ENCODE results near the gene DNAJB13.

Gene DNAJB13

DNA sequence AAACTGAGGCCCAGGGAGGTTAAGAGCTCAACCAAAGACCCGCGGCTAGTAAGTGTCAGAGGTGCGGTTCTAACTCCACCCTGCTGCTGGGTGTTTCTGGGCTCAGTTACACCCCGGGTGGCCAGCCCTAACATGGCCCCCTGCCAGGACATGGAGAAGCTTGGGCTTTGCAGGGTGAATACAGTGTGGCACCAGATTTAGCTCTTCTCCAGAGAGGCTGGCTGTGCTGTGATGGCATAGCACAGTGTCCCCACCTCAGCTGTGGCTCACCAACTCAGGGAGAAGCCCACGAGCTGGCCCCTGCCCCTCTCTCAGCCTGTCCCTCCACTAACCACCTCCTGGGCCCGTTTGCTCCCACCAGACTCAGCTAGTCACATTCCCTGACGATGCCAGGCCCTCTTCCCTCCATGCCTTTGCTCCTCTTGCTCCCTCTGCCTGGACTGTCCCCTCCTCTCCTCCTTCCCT lies 51.0 kb downstream of the DNAJB13 start:
- no peak for DNase-seq

DNA sequence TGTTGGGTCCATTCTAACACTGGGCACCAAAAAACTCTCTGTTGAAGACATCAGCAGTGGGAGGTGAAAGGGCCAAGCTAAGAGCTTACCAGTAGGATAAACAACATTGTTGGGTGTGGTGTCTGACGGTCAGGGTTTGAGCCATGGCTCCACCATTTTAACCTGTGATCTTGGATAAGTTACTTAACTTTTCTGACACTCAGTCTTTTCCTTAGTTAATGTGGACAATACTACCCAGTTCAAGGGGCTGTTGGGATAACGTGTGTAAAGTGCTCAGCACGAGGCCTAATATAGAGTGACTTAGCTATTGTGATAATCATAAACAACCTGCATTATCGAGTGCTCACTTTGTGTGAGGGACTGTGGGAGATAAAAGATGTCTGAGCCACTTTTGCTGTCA lies 52.0 kb downstream of the DNAJB13 start:
- DNase-seq = no peak

DNA sequence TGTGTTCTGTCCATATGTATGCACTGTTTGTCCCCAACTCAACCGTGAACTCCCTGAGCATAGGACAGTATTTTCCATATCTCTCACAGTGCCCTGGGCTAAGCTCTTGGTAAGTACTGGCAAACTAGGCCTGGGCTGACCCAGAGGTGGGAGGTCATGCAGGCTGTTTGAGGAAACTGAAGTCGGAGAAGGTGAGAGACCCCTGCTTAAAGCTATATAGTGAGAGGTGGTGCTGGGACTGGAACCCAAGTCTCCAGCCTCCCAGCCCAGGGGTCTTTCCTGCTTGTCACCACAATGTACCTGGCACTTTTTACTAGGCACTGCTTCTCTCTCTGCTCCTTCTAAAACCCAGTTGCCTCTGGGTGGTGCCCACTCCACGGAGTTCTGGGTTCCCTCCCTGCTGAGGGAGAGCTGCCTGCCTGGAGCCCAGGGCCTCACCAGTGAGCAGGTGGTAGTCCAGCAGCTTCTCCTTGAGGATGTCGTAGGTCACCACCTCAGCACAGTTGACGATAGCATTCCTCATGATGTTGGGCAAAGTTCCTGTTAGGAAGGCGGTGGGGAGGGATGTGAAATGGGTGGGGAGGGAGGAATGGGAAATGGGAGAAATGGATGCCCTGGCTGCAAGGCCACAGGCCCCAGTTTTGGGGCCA lies 53.3 kb downstream of the DNAJB13 start:
- no peak for DNase-seq

DNA sequence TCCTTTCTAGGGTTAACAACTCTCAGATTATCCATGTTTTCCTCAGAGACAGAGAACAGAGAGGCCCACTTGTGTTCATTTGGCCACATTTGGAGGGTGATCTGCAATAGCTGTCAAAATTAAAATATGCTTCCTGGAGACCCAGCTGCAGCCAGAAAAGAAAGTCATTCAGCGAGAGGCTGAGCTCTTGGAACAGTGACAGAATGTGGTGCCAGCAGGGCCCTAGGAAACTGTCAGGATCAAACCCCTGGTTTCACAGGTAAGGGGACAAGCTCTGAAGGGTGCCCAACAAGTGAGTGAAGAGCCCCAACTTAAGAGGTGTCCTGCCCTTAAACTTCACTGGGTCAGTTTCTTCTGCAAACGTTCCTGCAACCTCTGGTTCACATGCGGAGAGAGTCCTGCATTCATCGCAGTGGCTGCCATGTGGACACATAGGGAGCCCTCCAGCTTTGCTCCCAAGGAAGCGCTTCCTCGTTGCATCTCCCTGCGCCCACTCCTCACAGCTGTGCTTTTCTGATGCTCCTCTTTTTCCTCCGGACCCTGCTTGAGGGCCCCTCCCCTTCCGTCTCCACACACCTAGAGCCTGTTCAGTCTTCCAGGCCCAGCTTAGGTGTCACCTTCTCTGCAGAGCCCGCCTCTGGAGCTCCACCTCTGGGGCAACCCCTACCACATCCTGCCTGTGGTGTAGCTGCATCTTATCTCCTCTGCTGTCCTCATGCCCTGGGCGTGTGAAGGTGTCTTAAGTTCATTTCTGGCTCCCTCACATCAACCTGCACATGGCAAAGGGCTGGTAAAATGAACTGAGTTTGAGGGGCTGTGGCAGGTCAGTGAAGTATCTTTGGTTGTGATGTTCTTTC lies 54.2 kb downstream of the DNAJB13 start:
- DNase-seq = no peak

DNA sequence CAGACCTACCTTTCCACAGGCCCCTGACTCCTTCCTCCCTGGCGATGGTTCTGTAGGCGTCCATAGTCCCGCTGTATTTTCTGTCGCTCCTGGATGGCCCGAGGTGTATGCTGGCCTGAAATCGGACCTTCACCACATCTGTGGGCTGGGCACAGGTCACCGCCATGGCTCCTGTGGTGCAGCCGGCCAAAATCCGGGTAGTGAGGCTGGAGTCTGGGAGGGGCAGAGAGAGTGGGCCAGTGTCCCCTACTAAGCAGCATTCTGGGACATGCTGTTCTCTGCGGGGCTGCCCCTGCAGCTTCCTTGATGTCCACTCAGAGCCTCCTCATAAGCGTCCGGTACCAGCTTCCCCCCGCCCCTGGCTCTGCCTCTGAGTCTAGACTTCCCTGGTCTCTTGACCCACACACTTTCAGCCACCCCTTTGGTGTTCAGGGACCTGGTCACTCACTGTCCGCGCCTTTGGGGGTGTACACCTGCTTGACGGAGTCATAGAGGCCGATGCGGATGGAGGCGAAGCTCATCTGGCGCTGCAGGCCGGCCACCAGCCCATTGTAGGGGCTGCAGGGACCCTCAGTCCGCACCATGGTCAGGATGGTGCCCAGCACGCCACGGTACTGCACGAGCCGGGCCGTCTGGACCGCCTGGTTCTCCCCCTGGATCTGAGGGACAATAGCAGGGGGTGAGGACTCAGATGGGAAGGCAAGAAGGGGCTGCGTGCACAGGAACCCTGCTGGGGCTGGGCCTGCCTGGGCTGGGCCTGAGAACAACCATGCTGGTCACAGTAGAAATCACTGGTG lies 55.1 kb downstream of the DNAJB13 start:
- no peak for DNase-seq

DNA sequence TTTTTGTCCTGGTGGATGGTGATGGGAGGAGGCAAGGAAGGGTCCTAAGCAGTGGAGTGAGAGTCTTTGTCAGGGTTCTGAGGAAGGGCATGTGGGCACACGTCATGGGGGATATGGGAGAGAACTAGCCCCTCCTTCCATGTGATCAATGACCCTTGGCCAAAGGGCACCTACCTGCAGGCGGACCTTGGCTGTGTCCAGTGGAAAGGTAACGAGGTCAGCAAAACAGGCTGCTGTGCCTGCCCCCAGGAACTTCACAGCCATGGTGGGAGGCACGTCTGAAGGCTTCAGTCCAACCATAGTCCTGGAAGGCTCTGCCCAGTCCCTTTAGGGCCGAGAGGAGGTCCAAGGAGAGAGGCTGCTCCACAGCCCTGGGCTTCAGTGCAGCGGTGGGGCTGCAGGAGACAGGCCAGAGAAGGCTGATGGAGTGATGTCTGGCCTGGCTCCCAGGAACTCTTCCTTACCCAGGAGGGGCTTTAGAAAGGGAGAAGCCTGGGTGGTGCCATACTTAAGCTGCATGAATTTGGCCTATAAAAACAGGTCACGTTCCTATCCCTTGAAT lies 56.0 kb downstream of the DNAJB13 start:
- DNase-seq = no peak

DNA sequence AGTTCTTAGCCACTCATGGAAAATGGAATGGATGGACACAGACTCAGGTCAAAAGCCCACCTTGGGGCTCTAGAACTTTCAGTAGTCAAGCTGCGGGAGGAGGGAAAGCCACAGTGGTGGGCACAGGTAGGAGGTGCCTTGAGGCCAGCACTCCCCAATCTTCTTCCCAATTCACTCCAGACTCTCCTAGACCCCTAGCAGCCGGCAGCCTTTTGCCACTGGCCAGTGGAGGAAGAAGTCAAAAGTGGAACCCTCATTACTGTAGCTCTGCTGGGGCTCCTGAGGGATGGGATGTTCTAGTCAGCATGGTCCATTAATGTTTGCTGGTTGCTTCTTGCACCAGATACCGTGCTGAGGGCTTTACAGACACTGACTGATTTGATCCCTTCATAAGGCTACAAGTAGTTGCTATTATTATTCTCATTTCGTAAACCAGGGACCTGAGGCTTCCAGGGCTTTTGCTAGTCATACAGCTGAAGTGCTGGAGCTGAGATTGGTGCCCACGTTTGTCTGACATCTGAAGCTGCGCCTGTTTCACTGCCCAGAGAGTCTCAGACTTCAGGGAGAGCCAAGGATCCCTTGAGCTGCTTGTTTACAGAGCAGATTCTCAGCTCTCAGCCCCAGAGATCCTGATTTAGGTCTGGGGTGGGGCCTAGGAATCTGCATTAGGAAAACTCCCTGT lies 57.0 kb downstream of the DNAJB13 start:
- no peak for DNase-seq

DNA sequence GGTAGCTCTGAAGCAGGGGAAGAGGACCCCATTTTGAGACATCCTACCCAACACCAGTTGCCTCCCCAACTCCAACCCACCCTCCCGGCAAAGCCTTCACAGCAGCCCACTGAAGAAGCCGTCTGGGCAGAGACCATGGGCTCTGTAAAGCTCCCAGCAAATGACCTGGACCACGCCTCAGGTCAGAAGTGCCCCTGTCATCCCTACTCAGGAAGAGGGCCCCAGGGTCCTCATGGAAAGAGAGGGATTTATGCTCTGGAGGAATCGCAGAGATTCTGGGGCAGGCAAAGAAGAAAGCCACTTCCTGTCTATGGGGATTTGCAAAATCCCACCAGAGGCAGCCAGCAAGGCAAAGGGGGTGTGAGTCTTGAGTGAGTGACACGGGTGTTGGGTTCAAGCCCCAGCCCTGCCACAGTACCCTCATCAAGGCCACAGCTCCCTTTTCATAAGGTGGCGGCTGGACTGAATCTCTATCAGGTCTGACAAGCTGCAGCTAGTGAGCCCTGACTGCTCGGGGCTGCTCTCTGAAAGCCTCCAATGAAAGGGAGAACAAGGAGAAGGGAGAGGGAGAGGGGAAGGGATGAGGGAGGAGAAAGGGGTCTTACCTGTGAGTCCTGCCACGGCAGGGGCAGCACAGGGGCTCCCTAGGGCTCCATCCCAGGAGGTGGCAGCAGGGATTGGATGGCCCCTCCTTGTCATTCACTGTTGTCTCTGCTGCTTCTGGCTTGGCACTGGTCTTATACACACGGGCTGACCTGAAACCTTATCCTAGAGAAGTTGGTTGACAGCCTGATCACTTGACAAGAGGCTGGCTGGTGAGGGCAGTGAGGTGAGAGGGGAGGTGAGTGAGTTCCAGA lies 57.8 kb downstream of the DNAJB13 start, which contains the start of gene UCP3:
Gene UCP3, minus strand, starts transcription at position 713 of the 857 bp plus-strand sequence. CDS start 2,043 bp downstream, outside the sequence.
- DNase-seq = no peak

DNA sequence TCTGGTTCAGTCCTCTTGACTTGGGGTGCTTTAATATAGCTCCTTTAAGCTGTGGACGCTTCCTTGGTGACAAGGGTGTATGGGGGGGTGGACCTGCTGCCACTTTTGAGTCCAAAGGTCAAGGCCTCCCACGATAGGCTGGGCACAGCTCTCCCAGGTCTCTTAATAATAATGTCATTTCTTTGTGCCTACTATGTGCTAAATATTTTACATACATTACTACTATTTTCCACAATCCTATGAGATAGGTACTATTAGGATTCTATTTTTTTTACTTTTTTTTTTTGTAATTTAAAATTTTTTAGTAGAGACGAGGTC lies 58.4 kb downstream of the DNAJB13 start:
- DNase-seq = no peak

DNA sequence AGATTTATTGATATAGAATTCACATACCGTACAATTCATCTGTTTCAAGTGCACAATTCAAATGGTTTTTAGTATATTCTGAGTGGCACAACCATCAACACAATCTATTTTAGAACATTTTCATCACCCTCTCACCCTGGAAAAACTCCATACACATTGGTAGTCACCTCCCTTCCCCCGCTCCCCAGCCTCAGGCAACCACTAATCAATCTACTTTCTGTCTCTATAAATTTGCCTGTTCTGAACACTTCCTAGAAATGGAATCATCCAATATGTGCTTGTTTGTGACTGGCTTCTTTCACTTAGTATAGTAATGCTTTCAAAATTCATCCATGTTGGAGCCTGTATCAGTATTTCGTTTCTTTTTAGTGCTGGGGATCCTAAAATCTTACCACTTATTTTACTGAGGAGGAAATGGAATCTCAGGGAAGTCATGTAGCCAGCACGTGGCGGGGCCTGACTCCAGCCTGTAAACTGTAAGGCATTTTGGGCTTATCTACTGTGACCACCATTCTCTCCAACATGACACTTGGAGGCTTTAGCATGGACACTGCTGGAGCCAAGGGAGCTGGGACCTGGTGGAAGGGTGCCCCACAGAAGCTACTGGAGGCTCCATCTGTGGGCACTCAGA lies 59.0 kb downstream of the DNAJB13 start:
- DNase-seq = no peak

DNA sequence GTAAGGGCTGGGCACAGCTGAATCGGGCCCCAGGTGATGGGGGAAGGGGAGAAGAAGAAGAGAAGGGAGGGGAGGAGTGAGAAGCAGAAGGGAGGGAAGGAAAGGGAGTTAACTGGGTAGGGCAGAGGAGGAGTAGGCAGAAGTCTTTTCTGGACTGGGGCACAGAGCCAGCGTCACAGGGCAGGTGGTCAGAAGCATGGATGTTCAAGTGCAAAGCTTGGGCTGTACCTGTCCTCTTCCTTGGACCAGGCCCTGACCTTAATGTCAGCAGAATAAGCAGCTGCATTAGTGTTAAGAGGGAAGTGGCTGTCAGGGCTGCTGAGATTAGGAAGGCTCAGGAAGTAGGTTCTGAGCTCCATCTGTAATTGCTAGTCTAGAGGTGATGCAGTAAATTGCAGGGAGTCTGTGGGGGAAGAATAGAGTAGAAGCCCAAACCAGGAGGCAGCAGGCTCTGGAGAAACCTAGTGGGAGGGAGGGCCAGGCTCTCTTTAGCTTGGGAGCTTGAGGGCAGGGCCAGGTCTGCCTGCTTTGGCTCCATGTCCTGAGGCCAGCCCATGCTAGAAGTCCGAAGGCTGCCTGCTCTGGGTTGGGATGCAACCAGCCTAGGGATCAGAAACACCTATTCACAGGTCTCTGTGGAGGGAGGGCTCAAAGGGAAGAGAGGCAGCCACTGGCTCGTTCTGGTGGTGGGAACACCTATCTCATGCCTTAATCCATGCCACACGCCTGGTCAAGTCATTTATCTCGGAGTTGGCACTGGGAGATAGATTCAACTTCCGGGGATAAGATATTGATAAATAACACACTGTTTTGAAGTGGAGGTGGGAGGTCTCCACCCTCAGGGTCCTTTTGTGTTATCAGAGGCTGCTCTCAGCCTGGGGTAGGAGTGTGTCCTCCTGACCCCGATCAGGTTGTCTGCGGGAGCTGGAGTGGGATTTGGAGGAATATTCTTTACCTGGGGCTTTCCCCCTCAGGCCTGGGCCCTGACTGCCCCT lies 59.8 kb downstream of the DNAJB13 start:
- DNase-seq = no peak

DNA sequence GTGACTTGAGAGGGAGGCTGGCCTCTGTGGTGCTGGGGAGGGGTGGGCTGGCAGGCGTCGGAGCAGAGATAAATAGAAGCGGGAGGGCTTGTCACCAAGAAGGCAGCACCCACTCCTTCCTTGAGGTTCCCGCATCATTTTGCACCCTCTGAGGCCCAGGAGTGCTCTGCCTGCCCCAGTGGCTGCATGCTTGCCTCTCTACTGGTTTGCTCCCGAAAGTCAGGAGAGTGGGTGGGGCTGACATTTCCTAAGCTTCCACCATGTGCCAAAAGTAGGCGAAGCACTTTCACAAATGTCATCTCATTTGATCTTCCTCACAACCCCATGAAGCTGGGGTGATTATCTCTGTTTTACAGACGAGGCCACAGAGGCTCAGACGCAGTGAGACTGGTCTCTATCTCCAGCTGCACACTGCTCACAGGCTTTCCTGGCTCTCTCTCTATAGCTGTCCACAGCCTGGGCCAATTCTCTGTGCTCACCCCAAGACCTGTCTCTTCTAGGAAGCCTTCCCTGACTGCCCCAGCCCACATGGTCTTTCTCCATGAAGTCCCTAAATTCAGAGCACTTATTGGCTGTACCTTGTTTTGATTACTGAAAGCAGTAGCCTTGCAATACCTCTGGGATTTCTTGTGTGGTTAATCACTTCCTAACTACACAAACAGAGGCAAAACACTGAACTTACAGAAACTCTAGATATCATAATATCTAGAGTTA lies 60.7 kb downstream of the DNAJB13 start:
- no peak for DNase-seq

DNA sequence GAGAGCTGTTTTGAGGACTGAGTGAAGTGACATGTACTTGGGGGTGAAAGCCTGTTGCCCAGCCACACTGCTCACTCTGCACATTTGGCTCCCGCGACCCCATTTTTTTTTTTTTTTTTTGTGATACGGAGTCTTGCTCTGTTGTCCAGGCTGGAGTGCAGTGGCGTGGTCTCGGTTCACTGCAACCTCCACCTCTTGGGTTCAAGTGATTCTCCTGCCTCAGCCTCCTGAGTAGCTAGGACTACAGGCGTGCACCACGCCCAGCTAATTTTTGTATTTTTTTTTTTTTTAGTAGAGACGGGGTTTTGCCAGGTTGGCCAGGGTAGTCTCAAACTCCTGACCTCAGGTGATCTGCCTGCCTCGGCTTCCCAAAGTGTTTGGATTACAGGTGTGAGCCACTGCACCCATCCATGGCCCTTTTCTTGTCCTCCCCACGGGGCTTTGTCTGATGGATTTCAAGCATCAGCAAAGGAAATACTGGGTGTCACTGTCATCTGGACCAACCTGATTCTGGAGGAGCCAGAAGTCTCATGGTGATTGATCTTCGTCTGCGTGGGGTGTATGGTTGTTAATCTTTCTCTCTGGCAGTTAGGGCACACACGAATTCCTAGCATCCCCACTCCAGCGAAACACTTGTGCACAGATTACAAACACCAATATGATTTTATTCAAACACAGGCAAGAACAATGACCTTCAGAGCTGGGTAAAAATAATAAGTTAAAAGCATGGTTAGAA lies 61.4 kb downstream of the DNAJB13 start:
- DNase-seq = no peak

DNA sequence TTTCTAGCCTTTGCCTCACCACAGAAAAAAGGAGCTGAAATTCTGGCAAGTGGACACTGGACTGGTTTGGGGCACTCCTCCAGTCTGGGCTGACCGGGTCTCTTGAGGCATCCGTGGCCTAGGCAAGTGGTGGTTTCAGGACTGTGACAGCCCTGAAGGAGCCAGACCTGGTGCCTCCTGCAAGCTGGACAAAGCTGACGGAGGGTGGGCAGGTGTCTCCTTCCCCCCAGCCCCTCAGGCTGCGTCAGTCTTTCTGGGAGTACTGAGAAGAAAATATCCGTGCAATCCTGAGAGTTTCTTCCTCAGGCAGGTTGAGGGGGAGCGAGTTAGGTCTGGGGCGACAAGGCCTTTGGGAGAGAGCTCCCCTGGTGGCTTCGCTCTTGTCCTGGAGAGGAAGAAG lies 62.3 kb downstream of the DNAJB13 start:
- DNase-seq = no peak

DNA sequence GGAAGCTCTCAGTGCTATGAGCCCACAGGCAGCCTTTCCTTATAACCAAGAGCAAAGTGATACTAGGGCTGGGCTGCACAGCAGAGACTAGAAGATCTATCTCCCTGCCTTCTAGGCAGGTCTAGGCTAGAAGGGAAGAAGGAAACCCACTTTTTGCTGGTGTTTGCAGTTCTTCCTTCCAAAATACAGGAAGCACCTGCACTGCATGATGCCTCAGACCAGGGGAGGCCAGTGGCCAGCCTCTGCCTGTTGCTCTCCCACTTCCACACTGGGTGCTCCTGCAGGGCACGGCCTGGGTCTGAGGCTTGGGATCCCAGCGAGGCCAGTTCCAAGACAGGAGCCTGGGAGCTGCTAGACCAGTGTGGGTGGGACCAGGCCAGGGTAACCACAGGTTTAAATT lies 64.1 kb downstream of the DNAJB13 start:
- DNase-seq = no peak

DNA sequence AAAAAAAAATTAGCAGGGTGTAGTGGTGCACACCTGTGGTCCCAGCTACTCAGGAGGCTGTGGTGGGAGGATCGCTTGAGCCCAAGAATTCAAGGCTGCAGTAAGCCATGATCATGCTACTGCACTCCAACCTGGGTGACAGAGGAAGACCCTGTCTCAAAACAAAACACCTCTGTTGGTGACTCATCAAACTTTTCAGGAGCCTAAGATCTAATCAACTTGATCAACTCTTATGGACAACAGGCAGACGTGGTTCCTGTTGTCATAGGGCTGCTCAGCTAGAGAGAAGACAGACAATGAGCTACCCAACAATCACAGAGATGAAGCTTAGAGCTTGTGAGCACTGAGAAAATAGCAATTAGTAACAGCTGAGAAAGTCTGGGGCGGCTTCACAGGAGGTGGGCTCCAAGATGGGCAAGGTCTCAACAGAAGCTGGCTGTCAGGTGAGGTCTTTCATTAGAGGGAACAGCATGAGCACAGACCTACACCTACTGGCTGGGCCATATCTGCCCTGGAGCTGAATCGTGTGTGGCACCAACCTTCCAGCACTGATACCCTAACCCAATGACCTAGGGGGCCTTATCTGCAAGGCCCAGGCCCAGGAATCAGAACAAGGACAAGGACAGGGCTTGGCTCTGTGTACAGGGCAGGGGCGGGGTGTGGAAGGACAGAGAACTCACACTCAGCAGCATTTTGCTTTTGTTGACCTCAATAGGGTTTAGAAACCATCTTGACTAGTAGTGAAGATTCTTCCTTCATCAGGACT lies 65.3 kb downstream of the DNAJB13 start:
- DNase-seq = no peak

DNA sequence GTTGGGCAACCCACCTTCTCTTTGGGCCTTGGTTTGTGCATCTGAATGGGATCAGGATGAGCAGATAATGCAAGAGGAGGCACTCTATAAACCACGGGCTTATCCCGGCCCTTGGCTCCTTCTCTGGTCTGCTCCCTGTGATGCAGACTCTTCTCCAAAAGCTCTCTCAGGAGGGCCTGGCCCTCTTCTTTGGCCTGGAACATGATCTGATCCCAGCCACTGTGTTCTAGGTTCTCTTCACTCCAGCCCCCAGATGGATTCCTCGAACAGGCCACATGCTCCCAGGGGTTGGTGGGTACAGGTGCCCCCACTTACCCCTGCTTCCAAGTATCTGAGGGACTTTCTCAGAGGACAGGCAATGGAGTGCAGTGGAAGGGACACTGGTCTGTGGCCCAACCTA lies 66.8 kb downstream of the DNAJB13 start:
- DNase-seq = no peak
